Inflammatory macrophage treated with lipopolysaccharide for 4 hours (primary cell): ENCODE data around the gene WIPF3.

ENCODE experiments used
- DNase-seq: peaks from one replicate; pipeline ENCODE4 v3.0.0-alpha.2; 2020

WIPF3 gene, protein sequence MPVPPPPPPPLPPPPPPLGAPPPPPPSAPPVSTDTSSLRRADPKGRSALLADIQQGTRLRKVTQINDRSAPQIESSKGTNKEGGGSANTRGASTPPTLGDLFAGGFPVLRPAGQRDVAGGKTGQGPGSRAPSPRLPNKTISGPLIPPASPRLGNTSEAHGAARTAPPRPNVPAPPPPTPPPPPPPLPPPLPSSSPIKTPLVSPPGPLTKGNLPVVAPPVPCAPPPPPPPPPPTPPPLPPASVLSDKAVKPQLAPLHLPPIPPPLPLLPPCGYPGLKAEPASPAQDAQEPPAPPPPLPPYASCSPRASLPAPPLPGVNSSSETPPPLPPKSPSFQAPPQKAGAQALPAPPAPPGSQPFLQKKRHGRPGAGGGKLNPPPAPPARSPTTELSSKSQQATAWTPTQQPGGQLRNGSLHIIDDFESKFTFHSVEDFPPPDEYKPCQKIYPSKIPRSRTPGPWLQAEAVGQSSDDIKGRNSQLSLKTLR

DNA sequence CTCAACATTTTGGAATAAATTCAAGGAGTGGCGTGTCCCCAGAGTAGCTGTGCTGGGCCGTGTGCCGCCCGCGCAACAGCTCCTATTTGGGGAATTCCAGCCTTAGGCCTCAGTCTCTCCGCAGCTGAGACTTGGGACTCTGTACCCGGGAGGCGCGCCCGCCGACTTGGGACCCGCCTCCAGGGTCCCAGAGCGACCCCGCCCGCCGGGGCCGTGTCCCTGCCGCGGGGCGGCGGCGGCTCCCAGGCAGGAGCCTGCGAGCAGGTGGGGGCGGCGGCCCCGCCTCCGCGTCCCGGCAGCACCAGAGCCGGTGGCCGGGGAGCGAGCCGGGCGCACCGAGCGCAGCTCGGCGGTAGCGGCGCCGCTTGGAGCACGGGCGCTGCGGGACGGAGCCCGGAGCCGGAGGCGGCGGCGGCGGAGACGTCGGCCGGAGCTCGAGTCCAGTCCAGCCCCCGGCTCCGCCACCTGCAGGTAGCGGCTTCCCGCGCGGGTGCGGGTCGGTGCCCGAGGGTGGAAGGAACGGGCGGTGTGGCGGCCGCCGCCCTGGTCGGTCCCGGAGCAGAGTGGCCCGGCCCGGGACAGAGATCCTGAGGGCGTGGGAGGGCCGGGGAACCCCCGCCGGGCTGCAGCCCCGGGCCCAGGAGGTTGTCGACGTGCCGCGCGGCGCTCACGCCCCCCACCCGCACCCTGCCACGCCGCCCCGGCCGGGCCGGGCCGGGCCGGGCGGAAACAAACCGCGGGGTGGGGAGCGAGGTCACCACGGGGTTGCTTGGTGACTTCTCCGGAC, at the start of gene WIPF3:
WIPF3 (plus strand) TSS at position 301 of the 787 bp plus-strand sequence. CDS start 28,217 bp downstream, outside the sequence.
- no peak for DNase-seq

DNA sequence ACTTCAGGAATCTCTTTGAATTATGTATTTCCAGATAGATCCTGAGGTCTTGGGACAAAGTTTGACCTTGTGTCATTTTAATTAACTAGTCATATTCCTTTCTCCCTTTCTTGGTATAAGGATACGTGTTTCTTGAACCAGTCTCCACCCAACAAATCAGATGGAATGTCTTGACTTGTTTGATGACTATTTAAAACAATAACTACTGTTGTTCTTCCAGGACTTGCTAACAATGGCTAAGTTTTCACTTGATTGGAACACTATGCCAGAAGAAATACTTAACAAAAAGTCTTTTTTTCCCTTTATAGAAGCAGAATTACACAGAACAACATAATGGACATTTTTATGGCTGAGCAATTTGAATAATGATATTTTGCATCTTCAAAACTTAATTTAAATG, 43.0 kb upstream of the WIPF3 start:
- no peak for DNase-seq

DNA sequence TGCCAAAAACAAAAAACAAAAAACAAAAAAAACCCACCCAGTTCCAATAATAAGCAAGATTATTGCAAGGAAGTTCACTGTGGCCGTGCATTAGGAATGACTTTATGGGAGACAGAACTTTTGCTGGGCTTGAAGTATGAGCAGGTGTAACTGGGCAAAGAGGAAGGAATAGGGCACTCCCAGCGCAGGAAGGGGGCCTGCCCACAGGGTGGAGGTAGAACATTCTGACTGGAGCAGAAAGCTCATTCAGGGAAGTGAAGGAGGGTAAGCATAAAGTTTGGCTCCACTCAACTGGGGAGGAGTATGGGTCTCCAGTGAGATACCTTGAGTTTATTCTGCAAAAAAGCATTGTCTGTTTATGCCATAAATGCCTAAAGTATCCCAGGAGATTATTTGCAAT, 42.1 kb upstream of the WIPF3 start:
- no peak for DNase-seq

DNA sequence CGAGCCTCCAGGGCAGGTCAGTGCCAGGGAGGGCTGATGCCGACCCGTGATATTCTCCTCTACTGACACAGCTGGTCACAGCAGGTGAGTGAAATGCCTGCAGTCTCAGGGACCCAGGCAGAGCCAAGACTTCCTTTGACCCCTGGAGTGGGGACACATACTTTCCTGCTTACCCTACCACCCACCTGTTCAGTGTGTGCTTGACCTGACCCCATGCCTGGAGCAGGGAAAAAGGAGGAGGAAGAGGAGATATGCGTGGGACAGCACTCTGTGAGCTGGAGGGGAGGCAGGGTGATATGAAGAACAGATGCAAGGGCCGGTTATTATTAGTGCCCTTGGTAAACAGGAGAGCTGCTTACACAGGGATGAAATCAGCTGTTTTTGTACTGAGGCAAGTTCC, 40.8 kb upstream of the WIPF3 start:
- DNase-seq = no peak

DNA sequence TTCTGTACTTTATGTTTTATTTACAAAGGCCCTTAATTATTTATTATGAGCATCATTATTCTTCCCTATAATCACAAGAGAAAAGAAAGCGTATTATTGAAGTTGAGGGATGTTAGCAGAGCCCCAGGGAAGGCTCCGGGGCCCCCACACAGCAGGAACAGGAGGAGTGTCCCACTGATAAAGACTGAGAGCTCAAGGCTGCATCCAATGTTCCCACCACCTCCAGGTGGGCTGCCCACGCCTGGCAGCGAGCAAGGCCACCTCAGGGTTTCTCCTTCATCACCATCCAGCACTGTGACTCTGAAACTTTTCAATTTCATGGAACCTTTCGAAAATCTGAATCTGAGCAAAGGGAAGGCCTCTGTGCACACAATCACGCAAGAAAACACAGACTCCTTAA, 35.9 kb upstream of the WIPF3 start:
- no peak for DNase-seq

DNA sequence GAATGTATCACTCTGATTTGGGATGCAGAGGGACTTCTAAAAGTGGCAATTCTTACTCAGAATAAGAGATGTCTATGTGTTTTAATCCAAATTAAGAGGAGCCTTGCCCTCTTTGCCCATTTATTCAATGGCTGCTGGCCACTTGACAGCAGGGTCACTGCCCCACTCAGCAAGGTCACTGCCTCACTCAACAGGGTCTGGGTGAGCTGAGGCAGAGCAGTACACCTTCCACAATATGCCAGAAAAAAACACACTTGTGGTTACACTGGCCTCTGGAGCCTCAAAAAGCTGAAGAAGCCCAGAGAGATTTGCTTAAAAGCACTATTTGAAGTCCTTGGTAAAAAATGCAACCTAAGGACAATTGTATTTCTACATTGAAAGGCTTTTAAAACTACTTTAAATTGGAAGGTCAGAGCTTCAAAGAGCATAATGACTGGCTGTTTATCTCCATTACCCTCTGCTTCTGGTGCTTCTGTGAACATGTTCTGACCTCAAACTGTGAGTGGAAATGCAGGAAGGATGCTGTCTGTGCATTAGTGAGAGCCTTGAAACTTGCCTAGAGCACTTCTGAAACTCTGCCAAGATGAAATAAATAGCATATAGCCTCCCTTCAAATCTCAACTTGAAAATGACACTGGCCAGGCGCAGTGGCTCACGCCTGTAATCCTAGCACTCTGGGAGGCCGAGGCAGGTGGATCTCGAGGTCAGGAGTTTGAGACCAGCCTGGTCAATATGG, 35.1 kb upstream of the WIPF3 start:
- DNase-seq = no peak

DNA sequence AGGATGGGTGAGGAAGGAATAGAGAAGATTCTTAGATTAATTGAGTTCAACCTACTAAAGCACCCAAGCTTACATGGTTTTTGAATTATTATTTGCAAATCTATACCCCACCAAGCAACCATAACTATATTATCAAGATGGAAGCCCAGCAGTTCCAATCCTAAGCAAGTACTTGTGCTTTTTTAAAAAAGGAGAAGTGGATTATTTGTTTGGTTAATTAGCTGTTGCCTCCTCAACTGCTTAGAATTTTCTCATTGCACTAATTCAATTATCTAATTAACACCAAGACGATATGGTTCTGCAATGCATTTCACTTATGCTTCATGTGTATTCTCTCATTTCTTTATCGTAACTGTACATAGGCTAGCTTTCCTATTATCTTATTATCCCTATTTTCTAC, 27.3 kb upstream of the WIPF3 start:
- DNase-seq = no peak

DNA sequence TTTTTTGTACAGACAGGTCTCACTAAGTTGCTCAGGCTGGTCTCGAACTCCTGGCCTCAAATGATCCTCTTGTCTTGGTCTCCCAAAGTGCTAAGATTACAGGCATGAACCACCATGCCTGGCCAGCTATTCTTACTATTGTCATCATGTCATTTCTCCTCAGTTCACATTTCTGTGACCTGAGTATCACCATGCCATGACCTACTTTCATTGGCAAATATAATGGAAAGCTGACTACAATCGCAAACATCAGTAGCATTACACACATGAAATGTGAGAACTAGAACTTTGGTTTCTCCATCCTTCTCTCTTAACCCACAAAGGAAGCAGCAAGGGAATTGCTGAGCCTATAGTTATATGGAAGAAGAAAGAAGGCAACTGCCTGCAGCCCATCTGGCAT, 26.0 kb upstream of the WIPF3 start:
- DNase-seq = no peak

DNA sequence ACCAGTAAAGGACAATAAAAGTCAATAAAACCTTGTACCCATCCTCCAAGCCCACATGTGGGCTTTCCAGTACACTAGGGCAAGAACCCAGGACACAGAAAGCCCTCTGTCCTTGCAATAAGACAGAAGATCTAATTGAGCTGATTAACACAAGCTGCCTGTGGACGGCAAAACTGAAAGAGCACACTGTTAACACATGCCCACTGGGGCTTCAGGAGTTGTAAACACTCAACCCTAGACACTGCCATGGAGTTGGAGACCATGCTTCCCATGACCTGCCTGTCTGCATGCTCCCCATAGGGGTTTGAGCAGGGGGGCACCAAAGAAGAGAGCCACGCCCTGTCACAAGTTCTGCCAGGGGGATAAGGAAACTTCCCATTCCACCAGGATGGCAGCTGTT, 22.6 kb upstream of the WIPF3 start:
- no peak for DNase-seq

DNA sequence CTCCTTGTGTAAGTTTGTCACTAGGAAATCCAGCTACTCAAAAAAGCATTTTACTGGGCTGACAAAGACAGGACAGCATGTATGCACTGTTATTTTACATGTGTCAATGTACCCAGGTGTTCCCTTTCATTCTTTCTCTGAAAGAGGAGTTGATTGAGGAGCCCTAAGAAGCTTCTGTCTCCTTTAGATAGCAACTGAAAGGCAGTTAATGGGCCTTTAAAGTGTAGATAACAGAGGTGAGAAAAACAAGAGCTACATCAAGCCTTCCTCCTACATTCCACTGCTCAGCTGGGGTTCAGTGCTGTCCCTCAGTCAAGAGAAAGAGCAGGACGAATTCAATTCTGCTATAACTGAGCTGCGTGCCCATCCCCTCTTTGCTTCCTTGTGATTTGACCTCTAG, 12.8 kb upstream of the WIPF3 start:
- no peak for DNase-seq

DNA sequence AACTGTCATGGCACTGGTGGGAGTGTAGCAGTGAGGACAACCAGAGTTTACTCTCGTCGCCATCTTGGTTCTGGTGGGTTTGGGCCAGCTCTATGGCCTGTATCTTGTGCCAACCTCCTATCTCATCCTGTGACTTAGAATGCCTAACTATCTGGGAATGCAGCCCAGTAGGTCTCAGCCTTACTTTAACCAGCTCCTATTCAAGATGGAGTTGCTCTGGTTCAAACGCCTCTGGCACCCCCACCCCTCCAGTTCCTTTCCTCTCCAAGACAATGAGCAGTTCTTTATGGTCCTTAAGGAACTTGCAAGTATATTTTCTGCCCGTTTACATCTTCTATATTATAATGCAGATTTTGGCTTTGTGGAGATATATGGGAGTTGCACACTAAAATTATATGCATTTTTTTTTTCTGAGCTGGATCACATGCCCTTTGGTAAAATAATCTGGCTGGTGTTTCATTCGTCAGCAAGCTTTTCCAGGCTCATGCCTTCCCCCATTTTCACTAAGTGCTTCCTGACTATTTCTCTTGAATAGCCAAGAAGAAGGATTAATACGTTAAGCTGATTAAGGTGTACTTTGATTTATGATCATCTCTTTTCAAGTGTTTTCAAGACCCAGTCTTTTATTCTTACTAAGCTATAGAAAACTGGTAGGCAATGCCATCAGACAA, 11.2 kb upstream of the WIPF3 start:
- no peak for DNase-seq

DNA sequence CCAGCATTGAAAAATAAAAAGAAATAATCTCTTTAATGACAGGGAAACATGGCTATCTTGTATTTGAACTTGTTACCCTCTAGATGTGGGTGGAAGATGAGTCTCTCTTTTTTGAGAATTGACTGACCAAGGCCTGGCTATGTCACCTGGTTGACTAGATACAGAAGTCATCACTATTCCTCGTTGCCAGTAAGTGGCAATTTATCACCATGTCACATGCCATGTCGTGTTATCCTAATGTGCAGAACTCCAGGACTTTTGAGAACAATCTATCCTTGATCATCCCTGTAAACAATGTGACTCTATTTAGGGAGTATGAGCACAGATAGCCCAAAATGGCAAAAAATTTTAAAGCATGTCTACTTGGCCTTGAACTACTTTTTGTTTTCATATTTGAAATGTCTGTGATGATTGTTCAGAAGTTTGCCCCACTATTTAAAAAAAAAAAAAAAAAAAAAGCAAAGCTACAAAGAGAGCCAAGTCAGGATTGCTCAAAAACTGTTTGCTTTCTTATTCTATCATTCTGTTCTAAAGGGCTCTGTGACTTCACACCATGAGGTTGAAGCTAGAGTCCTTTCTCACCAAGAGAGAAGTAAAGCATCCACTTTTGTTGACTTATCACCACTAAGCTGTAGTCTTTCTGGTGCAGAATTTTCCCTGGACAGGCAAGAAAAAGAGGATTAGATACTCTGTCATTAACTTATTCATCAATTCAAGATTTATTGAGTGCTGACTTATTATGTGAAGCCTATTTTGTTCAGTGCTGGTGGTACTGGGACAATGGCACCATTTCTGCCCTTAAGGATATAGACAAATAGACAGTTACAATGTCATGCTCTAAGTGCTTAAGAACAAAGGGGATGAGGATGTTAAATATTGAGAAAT, 10.4 kb upstream of the WIPF3 start:
- DNase-seq = no peak

DNA sequence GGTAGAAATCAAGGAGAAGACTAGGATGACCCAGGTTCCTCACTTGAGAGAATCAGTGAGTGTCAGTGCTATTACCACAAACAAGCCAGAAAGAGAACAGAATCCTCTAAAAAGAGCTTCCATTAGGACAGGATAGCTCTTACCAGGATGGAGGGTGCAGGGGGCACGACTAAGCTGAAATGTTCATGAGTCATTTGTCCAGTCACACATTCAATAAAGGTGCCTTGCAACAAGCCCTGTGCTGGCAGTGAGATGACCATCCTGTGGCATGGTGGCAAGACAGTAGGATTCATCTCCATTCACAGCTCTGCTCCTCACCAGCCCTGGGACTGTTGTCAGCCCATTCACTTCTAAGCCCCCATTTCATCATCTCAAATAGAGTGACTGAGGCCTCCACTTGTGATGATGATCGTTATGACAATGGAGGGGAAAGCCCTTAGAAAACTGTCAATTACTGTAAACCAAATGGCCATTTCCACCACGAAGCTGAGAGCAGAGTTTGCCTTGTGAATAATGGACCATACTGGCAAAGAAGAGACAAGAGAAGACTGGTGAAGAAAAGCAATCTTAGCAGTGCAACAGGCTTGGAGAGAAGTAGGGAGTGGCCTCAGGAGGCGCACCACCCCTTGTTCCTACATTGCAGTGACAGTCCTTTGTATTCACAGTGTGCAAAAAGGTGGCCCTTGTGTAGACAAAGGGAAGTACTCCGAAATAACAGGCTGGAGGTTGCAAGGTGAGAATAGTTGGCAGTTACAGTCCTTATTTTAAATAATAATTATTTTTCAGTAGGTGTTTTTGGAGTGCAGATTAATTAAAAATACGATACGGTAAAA, 9.0 kb upstream of the WIPF3 start:
- no peak for DNase-seq

DNA sequence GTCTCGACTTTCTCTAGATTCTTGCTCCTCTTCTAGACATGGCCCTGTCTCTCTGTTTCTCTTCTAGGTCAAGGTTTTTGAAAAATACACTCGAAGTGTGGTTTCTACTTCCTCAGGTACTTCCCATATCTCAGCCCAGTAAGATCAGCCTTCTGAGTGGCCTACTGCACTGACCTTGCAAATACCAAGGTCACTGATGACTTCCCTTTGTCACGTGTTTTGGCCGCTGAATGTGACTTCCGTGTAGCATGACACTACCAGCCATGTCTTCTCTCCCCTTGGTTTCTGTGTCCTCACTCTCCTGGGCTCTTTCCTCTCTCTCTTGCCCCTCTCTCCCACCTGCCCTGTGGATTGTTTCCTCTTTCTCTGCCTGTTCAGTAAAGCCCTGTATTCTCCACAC, 7.9 kb upstream of the WIPF3 start:
- no peak for DNase-seq

DNA sequence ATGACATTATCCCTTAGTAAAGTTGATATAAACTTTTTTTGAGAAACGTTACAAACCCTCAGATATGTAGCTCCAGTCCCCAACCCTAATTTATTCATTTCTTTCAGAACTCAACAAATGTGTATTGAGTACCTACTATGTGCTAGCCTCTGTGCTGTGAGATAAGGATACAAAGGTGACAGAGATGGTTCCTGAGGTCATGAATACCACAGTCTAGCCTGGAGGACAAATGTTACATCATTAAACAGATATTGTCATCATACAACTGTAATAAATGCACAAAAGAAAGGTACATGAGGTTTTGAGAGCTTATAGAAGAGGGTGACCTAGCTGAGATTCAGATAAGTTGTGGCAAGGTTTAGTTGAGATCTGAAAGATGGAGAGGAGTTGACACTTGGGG, 4.4 kb upstream of the WIPF3 start:
- no peak for DNase-seq

DNA sequence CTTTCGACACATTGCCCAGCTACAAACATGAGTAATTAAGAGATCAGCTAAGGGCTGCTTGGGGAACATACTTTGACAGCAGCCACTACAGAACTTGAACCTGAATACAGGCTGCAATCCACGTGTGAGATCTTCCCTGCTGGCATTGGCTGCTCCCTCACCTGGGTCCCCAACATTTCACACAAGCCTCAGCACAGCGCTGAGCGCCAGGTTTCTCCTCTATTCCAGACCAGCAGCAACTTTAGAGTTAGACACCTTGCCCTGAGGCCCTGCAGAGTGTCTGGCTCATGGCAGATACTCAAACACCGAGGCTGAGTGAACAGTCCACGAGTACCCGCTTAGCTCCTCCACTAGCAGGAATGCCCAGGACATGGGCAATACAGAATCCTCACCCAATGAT, 1.3 kb upstream of the WIPF3 start:
- no peak for DNase-seq

DNA sequence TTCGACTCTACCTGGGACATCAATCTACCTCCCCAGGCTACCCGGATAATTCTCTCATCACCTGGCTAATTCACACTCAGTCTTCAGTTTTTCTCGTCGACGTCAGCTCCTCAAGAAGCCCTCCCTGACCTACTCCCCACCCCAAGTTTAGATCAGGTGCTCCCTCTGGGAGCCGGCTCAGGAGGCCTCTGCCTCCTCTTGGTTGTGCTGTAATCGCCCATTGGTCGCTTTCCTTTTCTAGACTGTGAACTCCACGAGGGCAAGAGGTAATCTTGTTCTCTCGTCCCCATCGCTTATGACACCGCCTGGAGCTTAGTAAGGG, 461 bp upstream of the WIPF3 start:
- no peak for DNase-seq

DNA sequence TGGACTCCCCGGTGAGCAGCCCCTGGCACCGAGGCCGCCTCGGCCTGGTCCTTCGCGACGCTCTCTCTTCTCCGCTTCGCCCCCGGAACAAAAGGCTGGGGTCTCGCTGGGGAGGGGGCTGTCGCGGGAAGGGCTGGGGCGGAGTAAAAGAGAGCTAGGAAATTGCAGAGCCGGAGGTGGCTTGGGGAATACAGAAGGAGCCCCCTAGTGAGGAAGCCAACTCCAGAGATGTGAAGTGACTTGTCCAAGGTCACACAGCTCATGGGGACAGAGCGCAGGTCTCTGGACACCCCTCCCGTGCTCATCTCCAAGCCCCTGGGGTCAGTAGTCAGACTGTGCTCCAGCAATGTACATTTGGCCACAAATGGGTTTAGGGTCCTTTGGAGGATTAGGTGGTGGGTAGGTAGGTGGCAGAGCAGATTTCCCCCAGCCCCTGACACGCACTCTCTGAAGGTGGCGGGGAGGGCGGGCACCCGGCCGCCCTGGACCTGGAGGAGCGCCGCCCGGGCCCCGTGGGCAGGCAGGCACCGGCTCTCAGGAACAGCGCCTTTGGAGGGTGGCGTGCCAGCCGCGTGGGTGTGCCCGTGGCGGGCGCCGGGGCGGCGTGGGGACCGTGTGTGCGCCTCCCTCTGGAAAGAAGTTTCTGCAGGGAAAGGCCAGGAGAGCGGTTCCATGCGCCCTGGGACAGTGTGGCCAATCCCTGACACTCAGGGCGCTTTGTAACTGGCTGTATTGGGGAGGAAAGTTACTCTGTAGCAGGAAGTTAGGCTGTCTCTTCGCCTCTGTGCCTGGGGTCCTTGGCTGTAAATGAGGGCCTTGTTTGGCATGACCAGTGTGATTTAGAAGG, 910 bp downstream of the WIPF3 start:
- no peak for DNase-seq

DNA sequence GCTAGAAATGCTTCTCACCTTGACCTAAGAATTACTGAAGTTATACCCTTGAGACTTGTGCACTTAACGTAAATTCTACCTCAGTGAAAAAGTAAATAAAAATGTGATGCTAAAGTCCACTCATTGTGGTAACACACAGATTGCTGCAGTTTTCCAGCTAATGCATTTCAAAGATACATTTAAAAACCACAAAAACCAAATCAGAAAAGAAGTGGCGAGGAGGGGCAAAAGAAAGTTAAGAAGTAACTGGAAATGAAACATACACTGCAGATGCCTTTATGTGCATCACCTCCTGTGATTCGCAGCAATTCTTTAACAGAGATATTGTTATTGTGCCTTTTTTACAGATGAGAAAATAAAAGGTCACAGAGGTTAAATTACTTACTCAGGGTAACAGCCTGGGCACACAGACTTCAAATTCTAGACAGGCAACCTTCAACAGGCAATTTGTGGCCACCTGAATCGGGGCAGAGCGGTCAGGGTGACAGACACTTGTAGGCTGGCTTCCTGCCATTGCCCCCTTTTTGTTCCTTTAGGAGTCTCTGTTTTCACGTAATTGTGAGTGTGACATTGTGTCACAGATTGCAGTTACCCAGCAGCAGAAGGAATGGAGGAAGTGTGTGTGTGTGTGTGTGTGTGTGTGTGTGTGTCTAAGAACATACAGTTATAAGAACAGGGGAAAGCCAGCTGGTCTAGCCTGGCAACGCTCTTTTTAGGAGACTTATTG, 1.9 kb downstream of the WIPF3 start:
- DNase-seq = no peak
